HG03159 (cell line): ENCODE data around the gene ZNF473.

ENCODE experiments used
- ATAC-seq: cut with Tn5 transposase; IDR thresholded peaks from one replicate; pipeline ENCODE4 v1.9.1; 2021; ENCODE audit warnings: mild to moderate bottlenecking, moderate library complexity; ENCODE audit not compliant: unreplicated experiment

The ZNF473 gene

DNA sequence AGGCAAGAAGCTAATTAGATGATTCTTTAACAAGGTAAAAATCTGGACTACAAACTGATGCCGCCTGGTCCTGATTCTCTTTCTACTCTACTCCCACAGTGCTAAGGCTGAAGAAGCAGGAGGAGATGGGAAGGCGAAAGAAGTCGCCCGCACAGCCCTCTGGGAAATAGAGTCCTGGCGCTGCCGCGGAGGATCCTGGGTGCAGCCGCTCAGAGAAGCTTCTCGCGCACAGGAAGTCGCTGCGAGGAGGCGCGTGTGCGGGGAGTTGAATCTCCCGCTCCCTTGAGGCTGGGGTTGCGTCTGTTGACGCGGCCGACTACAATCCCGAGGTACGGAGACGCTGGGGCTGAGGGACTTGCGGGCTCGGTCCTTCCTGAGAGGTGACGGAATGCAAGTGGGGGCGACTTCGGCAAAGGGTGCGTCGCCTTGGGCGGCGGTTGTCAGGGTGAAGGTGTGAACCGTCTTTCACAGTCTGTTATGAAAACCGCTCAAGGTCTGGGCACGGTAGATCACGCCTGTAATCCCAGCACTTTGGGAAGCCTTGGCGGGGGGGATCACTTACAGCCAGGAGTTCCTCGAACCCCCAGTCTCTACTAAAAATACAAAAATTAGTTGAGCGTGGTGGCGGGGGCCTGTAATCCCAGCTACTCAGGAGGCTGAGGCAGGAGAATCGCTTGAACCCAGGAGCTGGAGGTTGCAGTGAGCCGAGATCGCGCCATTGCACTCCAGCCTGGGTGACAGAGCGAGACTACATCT is at the start of gene ZNF473:
ZNF473 (plus strand) TSS at position 212 of the 756 bp plus-strand sequence. CDS start 5,078 bp downstream, outside the sequence.
- peak; percentile 60 for ATAC-seq

DNA sequence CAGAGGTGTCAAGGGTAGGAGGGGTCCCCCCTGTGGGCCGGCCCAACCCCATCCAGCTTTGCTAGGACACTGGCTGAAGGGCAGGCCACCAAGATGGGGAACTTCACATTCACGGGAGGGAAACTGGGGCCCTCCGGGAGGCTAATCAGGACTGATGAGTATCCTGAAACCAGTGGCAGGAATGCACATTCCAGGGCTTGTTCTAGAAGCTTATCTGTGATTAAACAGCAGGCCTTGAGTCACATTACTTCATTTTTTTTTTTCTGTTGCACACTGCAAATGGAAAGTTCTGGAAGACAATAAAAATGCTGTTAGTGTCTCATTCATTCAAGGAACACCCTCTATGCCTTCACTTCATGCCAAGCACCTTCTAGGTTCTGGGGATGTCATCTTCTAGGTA is 49.3 kb upstream of the ZNF473 start:
- no peak for ATAC-seq

DNA sequence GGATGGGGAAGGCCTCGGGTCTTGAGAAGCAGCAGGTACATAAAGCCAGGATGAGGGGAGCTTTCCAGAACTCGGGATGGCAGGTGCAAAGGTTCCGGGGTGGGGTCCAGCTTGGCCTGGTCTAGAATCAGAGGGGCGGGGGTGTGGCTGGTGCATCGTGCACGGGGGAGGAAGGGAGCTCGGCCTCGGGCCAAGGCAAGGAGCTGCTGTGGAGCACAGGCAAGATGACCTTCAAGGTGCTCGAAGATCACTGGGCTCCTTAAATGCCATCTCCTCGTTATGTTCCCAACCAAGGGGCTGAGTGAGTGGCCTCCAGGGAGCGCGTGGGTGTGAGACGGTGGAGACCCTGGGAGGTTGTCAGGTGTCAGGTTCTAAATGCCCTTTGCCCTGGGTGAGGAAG is 48.7 kb upstream of the ZNF473 start:
- no peak for ATAC-seq

DNA sequence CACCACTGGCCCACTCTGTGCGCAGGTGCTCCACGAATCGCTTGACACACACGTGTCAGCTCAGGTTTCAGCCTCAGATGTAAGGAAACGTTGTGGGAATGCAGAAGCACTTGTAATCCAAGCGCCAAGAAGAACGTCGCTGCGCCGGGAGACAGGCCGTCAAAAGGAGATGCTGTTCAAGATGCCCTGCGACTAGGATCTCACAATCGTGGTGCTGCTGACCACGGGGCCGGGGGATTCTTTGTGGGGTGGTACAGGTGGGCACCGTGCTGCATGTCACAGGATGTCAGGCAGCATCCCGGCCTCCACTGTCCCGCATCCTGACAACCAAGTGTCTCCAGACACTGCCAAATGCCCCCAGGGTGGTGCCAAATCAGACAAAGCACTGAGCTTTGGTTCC is 47.9 kb upstream of the ZNF473 start:
- ATAC-seq: no peak

DNA sequence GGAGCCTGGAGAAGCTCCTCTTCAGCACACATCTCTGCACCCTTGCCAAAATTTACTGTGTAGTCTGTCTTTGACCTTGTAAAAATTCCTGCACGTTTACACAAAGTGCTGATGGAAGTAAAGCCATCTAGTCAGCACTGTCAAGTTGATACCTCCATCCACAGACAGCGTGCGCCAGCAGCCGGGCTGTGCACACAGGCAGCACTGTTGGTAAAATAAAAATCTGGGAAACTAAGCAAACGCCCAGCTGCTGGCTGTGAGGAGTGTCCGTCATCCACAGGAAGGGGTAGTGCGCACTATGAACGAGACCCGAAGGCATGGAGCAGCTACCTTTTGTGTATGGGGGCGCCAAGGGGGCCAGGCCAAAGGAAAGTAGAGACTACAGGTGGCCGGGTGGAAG is 47.5 kb upstream of the ZNF473 start:
- no peak for ATAC-seq

DNA sequence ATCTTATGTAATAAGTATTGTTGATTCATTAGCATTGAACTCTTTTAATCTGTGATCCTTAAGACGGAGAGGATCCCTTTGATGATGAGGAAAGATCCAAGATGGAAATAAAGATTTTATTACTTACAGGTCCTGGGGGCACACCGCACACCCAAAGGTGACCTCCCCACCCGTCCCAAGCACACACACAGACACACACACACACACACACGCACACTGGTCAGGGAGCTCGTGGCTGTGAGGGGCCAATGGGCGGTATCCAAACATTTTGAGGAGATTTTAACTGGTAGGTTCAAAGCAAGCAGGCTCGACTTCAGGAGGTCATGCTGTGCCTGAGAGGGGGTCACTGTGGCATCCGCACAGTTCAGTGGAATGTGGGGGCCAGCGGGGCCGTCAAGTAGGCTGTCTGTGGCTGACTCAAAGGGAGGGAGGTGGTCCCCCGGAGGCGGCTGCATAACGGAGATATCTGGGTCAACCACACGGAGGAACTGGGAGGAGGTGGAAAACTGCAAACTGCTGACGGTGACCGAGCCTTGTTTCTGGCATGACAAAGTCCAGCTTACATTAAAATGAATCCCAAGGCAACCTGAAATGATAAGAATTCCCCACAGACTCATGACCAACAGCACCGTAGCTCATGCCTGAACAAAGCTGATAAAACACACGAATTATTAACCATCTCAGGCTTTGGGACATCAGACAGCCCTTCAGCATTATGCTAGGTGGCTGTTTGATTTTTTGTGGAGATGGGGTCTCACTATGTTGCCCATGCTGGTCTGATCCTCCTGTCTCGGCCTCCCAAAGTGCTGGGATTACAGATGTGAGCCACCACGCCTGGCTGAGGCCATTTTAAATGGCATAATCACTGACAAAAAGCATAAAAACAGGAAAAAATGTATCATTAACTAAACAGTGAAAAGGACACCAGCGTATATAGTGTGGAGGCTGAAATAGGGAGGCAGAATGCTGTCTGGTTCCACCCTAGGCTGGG is 43.9 kb upstream of the ZNF473 start:
- no peak for ATAC-seq

DNA sequence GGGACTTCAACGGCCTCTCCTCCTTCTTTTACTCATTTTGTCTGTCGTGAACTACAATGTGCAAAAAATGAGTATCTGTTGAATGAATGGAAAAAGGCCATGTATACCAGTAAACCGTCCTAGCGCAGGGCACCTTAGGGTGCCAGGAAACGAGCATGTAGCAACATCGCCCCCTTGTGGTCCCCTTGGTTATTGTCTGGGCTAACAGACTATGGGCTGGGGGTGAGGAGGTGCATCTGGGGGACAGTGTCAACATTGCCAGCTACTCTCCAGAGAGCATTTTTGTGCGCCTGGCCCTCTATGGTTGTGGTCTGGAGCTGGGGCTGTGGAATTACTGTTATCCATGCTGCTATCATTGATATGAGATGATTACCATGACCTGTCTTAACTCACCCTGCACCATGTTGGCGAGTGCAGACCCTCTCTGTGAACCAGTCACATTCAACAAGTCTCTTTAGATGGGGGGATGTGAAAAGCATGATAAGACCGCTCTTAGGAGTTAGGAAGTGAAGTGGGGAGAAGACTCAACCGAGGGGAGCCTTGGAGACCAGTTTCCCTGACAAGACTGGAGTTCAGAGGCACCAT is 42.1 kb upstream of the ZNF473 start:
- ATAC-seq: no peak

DNA sequence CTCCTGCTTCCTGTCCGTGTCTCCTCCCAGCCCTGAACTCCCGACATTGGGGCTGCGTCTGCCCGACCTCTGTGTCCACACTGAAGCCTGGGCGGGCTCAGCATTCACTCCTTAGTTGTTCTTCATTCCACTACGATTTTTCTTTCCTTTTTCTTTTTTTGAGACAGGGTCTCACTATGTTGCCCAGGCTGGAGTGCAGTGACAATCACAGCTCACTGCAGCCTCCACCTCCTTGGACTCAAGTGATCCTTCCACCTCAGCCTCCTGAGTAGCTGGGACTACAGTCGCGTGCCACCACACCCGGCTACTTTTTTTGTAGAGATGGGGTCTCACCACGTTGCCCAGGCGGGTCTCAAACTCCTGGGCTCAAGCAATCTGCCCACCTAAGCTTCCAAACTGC is 41.3 kb upstream of the ZNF473 start:
- no peak for ATAC-seq

DNA sequence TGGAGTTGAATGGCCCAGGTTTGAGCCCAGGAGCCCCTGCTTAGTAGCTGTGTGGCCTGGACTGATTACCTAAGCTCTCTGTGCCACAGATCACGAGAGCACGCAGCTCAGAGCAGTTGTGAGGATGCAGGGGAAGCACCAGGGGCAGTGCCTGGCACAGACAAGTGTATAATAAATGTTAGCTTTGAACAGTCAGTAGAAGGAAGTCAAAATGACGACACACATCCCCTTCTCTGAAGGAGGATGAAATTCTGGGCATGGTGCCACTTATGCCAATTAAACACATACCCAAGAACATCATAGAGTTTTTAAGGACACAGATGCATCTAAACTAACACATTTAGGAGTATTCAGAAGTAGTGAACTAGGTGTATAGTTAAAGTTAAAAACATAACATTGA is 39.9 kb upstream of the ZNF473 start:
- ATAC-seq: no peak

DNA sequence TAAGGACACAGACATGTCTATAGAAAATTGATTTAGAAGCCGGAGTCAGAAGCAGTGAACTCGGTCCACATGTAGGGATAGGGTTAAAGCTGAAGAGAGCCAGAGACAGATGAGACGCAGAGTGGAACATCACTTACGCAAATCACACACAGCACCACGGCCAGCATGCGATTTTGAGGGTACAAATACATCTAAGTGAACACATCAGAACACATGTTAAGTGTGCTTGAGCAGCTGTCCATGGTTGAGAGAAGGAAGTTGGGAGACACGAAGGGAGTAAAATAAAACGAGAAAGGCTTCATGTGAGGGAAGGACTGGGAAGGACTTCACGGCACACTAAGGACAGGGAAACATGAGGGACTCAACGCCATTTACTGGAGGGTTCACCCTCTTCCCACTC is 39.5 kb upstream of the ZNF473 start:
- ATAC-seq: no peak

DNA sequence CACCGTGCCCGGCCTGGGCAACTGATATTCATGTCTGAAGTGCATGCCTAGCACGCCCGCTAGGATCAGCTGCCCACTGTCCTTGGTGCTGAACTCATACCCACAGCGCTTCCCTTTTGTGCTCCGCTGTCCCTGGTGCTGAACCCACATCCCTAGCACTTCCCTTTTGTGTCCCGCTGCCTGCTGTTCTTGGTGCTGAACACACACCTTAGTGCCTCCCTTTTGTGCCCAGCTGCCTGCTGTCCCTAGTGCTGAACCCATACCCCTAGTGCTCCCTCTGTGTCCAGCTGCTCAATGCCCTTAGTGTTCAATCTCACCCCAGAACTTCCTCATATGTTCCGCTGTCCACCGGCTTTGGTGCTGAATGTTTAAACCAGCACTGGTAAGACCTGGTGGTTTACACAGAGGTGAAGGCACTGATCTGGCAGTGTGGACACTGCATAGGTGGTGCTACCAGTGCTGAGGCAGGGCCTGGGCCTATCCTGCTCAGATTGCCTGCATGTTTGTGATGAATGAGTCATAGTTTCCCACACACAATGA is 38.6 kb upstream of the ZNF473 start:
- no peak for ATAC-seq

DNA sequence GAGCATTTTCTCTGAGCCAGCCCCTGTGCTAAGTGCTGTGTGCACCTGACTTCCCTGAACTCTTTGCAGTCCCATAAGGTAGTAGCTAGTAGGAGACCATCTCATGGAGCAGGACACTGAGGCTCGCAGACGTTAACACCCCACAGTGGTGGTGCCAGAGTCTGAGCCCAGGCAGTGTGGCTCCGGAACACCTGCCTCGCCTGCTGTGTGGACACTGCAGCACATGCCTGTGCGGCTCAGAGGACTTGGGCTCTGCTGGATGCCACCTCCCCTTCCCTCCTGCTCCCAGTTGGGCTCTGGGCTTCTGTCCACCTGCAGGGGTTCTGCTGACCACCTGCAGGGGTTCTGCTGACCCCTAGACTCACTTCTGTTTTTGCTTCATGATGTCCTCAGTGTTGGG is 37.8 kb upstream of the ZNF473 start:
- ATAC-seq: no peak

DNA sequence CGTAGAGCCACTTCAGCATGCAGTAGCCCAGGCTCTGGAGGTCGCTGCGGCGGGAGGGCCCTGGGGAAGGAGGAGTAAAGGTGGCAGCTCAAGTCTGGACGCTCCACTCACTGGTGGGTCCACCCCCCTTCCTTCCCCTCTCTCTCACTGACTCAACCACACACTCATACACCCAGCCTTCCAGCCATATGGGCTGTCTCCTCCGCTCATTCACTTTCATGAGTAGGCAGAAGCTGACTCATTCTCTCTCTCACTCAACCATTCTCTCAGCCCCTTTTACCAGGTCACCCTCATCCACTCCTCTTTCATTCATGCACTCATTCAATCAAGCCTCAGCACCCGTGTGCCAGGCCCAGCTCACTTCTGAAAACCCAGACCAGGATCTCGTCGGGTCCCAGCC is 37.4 kb upstream of the ZNF473 start:
- ATAC-seq: no peak

DNA sequence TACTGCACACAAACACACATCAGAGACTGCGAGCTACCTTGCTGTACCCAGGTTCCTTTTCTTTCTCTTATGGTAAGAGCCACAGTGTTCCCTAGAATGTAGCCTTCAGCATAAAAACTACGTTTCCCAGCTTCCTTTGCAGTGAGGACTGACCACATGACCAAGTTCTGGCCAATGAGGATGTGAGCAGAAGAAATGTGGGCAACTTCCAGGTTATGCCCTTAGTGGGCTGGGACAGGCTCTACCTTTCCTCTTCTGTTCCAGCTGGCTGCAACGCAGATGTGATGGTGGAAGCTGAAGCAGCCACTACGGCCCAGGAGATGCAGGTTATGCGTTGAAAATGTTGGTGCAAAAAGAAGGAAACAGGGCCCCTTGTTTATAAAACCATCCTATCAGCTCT is 28.1 kb upstream of the ZNF473 start:
- ATAC-seq: no peak

DNA sequence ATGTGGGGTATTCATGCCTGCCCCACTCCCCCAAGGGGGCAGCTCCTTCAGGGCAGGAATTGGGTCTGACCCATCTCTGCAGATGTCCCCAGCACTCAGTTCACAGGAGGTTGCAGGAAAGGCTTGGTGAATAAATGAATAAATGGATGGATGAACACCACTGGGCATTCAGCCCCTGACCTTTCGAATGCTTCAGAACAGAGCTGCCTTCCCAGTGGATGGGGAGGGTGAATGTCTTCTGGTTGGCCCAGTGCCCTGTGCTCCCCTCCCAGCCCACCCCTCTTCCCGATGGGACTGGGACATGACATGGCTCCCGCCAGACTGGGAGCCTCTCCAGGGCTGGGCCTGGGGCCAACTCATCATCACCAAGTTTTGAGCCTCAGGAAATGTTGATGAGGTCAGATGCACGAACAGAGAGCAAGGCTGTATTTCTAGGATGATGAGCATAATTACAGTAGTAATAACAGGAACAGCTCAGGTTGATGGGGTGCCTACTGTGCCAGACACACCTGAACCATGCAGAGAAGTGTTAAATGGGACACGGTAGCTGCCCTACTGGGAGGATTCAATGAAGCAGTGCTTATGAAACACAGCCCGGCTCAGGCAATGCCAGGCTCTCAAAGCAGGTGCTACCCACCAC is 26.3 kb upstream of the ZNF473 start:
- no peak for ATAC-seq

DNA sequence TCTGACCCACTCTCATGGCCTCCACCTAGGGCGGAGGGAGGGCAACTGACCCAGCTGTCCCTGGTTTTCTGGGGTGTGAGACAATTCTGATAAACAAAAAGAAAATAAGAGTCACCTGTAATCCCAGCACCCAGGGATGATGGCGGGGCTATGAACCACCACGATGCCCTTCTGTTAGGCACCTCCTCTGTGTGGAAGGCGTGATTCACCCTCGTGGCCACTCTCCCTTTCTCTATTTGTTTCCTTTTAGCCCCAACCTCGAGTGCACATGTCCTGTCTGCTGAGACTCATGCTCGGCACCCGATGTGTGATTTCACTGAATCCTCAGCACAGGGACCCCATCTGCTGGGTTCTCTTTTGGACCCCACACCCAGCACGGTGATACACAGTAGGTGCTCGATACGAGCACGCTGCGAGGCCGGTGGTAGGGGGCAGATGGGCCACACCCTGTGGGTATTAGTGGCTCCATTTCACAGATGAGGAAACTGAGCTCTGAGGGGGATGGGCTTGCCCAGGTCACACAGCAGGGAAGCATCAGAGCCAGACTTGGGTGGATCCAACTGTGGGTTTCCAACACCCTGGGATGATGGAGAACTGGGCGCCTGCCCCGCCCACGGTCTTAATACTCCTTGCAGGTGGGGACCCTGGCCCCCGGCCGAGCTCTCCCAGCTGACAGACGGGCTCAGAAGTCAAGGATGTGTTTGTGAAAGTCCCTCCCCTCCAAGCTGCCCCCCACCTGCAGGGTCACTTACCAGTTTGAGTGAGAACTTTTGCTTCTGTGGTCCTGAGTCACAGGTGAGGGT is 25.6 kb upstream of the ZNF473 start:
- no peak for ATAC-seq

DNA sequence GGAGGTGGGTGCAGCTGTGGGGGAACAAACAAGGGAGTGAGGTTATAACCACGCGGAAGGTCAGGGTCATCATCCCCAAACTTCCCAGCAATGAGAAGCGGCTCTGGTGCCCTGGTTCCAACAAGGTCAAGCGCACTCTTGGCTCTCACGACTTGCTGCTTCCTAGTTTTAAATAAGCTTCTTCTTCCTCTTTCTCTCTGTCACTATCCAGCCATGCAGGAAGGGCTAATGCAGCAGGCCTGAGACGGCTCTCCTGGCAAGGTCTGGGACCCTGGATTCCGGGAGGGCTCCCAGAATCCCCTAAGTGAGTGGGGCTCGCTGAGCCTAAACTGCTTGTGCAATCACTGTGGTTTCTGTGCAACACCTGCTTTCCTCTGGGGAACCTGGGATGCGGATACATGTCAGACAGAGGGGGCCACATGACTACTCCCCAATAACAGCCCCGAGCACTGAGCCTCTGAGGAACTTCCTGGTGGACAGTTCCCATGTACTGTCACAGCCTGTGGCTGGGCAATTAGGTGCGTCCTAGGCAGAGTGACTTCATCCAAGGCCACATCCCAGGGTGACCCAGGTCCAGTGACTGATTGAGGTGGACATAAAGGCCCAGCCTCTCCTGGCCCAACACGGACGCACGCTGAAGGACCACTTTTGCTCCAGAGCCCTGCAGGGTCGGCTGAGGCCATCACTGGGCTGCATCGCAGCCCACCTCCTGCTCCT is 24.8 kb upstream of the ZNF473 start:
- no peak for ATAC-seq

DNA sequence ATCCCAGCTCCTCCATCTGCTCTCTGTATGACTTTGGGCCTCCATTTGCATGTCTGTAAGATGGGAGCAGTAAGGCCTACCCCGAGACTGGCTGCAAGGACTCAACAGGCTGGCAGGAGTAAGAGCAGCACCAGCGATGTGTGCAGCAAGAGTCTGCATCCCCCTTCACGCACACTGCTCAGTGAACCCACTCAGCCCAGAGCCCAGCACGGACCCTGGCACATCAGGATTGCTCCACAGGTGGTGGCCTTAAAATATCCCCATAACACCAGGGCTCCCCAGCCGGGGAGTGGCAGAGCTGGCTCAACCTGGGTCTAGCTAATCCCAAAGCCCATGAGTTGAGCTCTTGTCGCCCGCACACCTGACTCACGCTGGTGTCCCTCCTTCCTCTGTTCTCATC is 24.0 kb upstream of the ZNF473 start:
- no peak for ATAC-seq

DNA sequence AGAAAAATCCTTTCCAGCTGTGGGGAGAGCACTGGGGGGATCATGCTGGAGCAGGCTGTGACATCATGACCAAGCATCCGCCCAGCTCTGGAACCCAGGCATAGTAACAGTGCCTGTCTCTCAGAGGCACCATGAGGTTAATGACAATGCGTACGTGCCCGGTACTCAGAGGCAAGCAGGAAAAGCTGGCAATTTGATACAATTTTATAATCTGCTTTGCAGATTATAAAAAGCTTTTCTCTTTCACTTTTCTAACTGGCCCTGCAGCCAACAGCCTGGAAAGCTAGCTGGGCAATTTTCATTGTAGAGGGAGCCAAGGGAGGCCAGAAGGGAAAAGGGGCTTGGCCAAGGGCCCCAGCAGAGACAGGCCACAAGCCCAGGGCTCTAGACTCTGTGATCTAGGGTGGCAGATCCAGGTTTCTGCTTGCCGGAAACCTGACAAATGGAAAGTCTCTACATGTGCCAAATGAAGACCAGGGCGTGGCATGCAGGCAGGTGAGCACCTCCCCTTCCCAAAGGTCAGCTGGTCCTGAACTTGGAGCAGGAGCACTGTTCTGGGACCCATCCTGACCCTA is 23.3 kb upstream of the ZNF473 start:
- ATAC-seq: no peak
